ENCODE measurements around the gene TCP11L2.
"Not testable (repeated sequence)": the region's sequence is repeated elsewhere in the genome, so short reads cannot be mapped to it uniquely, and the experiment has no call there.

The TCP11L2 gene

DNA sequence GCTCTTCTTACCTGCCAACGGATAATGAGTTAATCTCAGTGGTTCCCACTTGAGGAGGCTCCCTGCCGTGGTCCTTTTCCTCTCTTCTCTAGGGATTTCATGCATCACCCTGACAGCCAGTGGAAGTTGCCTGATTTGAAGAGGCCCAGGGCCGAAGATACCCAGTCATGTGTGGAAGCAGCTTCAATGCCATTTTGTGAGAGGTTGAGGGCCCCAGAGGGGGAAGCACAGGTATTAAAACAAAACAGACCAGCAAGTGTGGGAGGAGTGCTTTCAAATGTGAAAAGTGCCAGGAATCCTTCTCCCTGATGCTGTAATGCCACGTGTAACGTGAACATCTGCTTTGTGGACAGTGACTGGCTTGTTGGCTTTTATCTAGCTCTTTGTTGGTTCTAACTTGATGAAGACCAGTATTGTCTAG lies 1.5 kb downstream of the TCP11L2 start:
- peak overlapping the region; percentile 99 for H3K27ac Mint-ChIP-seq
- no peak for DNase-seq
- no peaks in the 10 kb centered on the region for H3K27me3 Mint-ChIP-seq
- H3K9me3 Mint-ChIP-seq, result no peaks in the 10 kb centered on the region
- H3K4me1 Mint-ChIP-seq, result peaks cover 56% of the 10 kb centered on the region
- CTCF ChIA-PET, result interaction anchor here (1.6 kb wide), 1 partner anchor 77 kb away, joined by 5 read pairs; no protein-coding TSS in a partner anchor
- peak overlapping the region; percentile 89 for H3K4me3 Mint-ChIP-seq
- peaks cover 14% of the 10 kb centered on the region for H3K36me3 Mint-ChIP-seq

DNA sequence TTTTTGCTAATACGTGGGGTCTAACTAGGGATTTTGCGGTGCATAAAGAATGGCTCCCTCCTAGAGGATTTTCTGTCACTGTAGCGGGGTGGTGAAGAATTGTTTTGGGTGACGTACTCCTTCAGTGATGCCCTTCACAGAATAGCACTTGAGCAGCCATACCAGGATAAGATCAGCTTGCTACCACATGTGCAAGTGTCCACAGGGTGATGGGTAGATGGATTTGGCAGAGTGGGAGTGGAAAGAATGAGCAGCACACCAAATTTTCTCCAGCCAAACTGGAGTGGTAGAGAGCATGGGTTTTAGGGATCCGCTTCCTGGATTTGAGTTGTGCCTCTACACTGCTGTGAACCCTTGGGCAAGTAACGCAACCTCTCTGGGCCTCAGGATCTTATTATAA lies 2.3 kb downstream of the TCP11L2 start:
- peaks cover 14% of the 10 kb centered on the region for H3K36me3 Mint-ChIP-seq
- no peak overlapping the region for H3K4me3 Mint-ChIP-seq
- CTCF ChIA-PET, result interaction anchor here (0.8 to 1.6 kb wide), 2 partner anchors 53 to 78 kb away, joined by 3 to 5 read pairs; no protein-coding TSS in a partner anchor
- H3K9me3 Mint-ChIP-seq, result no peaks in the 10 kb centered on the region
- no peaks in the 10 kb centered on the region for H3K27me3 Mint-ChIP-seq
- DNase-seq, result no peak
- H3K27ac Mint-ChIP-seq, result no peak overlapping the region
- H3K4me1 Mint-ChIP-seq, result peaks cover 51% of the 10 kb centered on the region

DNA sequence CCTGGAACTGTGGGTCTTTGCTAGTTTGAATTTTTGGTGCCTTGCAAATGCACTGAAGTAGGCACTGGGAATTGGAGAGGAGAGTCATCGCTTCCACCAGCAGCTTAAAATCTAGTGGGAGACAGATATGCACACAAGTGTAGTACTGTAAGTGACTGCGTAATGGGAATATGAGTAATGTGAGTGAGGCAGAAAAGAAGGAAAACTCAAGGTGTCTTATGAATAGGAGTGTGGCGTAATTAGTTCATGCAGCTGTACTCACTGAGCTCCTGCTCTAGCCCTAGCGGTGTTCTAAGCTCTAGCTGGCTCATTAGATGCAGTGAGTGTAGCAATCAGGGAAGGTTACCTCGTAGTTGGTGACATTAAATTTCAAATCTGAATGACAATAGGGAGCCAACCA lies 2.8 kb downstream of the TCP11L2 start:
- peaks cover 14% of the 10 kb centered on the region for H3K36me3 Mint-ChIP-seq
- H3K4me3 Mint-ChIP-seq, result no peak overlapping the region
- CTCF ChIA-PET, result interaction anchor here (0.8 kb wide), 1 partner anchor 53 kb away, joined by 3 read pairs; no protein-coding TSS in a partner anchor
- peak overlapping the region; percentile 26 for H3K27ac Mint-ChIP-seq
- H3K4me1 Mint-ChIP-seq, result peaks cover 46% of the 10 kb centered on the region
- no peaks in the 10 kb centered on the region for H3K9me3 Mint-ChIP-seq
- no peaks in the 10 kb centered on the region for H3K27me3 Mint-ChIP-seq
- no peak for DNase-seq

DNA sequence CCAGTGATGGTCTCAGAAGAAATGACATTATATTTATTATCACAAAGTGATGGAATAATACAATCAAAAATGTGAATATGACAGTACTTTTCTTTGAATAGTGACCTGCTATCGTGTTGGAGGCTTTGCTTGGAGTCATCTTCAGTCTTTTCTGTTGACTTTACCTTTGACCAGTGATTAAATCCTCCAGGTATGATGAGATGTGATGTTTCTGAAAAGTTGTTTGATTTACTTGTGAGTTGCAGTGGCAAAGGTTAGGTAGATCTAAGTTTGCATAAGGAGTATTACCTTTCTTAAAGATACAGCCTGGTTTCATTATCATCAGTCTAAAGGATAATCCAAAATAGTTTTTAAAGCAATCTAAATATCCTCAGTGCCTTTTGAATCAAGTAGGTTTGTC lies 4.6 kb downstream of the TCP11L2 start:
- no peaks in the 10 kb centered on the region for H3K27me3 Mint-ChIP-seq
- CTCF ChIA-PET, result interaction anchor here (1.1 kb wide), 1 partner anchor 50 kb away, joined by 3 read pairs; the partner anchor contains the start of gene POLR3B

DNA sequence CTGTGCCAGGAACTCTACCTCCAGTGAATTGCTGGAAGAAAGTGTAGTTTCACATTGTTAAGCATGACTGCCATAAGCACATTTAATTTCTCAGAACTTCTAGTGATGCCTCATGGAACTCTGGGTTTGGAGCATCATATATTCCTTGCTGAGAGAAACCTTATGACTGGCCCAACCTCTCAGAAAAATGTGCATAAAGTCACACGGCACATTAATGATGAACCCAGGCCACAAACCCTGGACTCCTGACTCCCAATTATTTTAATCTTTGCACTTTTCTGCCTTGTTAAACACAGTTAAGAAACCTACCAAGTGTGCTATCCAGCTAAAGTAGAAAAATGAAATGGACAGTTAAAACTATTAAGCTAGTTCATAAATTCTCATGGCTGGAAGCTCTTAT lies 5.6 kb downstream of the TCP11L2 start:
- CTCF ChIA-PET, result no interaction called here
- Mint-ChIP-seq H3K9me3 (no peaks in the 10 kb centered on the region), H3K36me3 (peaks cover 14% of the 10 kb centered on the region), H3K4me1 (peaks cover 39% of the 10 kb centered on the region), H3K27me3 (no peaks in the 10 kb centered on the region), H3K4me3 (no peak overlapping the region), H3K27ac (no peak overlapping the region)
- DNase-seq, result no peak

More for the DNA sequence above, 4.6 kb downstream of the TCP11L2 start:
- H3K27ac Mint-ChIP-seq, result no peak overlapping the region
- DNase-seq, result no peak
- peaks cover 39% of the 10 kb centered on the region for H3K4me1 Mint-ChIP-seq
- no peak overlapping the region for H3K4me3 Mint-ChIP-seq
- H3K9me3 Mint-ChIP-seq, result no peaks in the 10 kb centered on the region
- H3K36me3 Mint-ChIP-seq, result peaks cover 14% of the 10 kb centered on the region

DNA sequence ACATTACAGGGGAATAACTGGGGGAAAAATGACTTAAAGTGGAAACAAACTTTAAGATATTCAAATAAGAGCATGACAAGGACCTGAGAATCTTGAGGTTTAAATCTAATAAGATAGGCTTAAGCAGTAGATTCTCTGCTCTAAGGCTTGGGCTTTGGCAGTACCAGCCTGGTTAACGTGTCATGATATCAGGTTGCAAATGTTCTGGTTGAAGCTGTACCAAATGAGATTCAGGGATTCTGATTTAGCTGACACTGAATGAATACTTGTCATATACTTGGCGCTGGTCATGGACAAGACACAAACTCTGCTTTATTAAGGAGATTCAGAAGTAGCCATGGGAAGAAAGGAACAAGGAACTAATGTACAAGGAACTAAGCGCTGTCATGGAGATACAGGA lies 6.1 kb downstream of the TCP11L2 start:
- DNase-seq, result no peak
- Mint-ChIP-seq H3K4me3 (no peak overlapping the region), H3K36me3 (peaks cover 14% of the 10 kb centered on the region), H3K9me3 (no peaks in the 10 kb centered on the region), H3K4me1 (peaks cover 36% of the 10 kb centered on the region), H3K27me3 (no peaks in the 10 kb centered on the region), H3K27ac (no peak overlapping the region)
- CTCF ChIA-PET, result no interaction called here

DNA sequence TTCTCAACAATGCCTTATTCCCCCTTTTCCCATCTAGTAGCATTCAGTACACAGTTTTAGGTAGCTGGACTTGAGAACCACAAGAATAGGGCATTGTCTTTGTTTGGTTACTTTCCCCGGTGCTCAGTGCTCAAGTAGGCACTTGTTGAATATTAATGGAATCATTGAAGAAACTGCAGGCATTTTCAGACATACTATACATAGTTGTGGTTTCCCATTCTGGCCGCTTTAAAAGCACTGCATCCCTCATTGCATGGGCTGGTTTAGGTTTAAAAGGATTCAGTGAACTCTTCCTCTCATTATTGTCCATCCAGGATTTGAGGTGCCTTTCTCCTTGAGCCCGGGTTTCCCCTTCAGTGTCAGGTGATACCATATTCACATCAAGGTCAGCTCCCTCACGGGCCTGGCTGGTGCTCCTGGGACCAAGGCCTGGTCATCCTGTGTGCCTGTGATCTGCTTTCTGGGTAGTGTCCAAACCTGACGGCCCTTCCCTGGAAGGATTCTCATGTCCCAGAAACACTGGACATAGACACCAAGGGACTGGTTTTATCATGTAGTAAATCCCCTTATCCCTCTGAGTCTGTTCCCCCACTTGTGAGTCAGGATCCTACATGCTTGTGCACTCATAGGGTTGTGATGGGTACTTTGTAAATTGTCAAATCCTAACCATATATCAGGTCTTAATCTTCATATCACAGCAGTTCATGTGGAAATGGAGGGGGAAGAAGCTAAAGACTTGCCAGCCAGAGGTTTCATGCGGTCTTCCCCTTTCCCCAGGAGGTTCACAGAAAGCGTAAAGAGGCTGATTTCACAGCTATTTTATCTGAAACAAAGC lies 7.4 kb downstream of the TCP11L2 start:
- Mint-ChIP-seq H3K9me3 (no peaks in the 10 kb centered on the region), H3K27me3 (no peaks in the 10 kb centered on the region), H3K4me1 (peaks cover 23% of the 10 kb centered on the region), H3K36me3 (peaks cover 14% of the 10 kb centered on the region), H3K4me3 (no peak overlapping the region), H3K27ac (no peak overlapping the region)
- CTCF ChIA-PET, result interaction anchor here (1.3 kb wide), 1 partner anchor 27 kb away, joined by 3 read pairs; no protein-coding TSS in a partner anchor
- no peak for DNase-seq

DNA sequence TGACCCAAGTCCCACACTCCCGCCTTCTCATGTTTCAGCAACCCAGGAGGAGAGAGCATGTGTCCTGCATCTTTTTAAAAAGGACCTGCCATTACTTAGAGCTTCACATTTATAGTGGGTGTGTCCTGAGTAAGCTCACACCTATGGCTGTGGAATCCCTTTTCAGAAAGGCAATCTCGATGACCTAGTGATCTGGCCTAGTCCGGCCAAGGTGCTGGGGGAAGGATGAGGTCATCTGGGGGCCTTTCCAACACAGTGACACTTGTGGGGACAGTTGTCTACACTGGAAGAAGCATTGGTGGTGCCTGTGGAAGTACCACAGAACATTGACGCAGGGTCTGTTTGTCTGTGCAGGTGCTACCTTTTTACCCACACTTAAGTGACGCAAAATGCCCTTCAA lies 8.2 kb downstream of the TCP11L2 start:
- Mint-ChIP-seq H3K36me3 (peaks cover 14% of the 10 kb centered on the region), H3K4me3 (no peak overlapping the region), H3K27me3 (no peaks in the 10 kb centered on the region), H3K27ac (no peak overlapping the region), H3K9me3 (no peaks in the 10 kb centered on the region), H3K4me1 (peaks cover 16% of the 10 kb centered on the region)
- no peak for DNase-seq
- CTCF ChIA-PET, result no interaction called here

DNA sequence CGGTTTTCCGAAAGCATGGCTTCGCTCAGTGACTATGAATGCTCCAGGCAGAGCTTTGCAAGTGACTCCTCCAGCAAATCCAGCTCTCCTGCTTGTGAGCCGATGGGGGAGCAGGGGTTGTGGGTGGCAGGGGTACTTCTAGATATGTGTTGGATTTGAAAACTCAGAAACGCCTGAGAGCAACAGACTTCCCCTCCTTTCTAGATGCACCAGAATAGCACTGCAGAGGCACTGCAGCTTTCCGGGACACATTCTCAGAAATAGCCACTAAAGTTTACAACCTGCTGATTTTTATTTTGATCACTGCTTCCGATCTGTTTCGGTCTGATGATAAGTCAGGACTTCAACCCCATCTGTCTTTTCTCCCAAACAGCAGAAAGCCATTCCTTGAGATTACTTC lies 8.6 kb downstream of the TCP11L2 start:
- no peak for DNase-seq
- H3K4me1 Mint-ChIP-seq, result peaks cover 12% of the 10 kb centered on the region
- H3K27ac Mint-ChIP-seq, result no peak overlapping the region
- no peaks in the 10 kb centered on the region for H3K9me3 Mint-ChIP-seq
- H3K27me3 Mint-ChIP-seq, result no peaks in the 10 kb centered on the region
- CTCF ChIA-PET, result no interaction called here
- peaks cover 17% of the 10 kb centered on the region for H3K36me3 Mint-ChIP-seq
- no peak overlapping the region for H3K4me3 Mint-ChIP-seq

DNA sequence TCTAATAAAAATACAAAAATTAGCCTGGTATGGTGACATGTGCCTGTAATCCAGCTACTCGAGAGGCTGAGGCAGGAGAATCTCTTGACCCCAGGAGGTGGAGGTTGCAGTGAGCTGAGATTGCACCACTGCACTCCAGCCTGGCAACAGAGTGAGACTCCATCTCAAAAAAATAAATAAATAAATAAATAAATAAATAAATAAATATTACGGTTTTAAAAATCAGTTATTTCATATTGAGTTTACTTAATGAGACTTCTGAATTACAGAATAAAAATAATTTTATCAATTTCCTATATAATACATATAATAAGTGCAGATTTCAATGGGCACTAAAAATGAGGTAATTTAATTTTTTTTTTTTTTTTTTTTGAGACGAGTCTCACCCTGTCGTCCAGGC lies 10.9 kb downstream of the TCP11L2 start:
- H3K27me3 Mint-ChIP-seq, H3K9me3 Mint-ChIP-seq, CTCF ChIA-PET, DNase-seq, H3K27ac Mint-ChIP-seq, H3K4me3 Mint-ChIP-seq, H3K4me1 Mint-ChIP-seq: not testable (repeated sequence)
- peaks cover 24% of the 10 kb centered on the region for H3K36me3 Mint-ChIP-seq

DNA sequence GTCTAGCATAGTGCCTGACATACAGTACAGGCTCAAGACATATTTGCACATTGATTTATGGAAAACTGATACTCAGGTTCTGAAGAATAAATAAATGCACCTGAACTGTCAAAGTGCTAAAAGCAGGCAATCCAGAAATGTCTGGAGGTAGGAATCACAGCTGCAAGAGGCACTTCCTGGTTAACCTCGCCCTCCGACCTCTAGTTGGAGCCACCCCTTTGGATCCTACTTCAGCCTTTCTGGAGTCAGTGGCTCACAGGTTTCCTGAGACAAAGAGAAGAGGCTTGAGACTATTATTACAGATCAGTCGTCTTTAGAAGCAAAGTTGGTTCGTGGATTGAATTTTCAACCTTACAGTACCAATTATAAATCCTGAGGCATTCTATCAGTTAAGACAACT lies 13.0 kb downstream of the TCP11L2 start:
- H3K36me3 Mint-ChIP-seq, result peaks cover 28% of the 10 kb centered on the region
- H3K27ac Mint-ChIP-seq, result no peak overlapping the region
- CTCF ChIA-PET, result no interaction called here
- H3K4me1 Mint-ChIP-seq, result peaks cover 8% of the 10 kb centered on the region
- DNase-seq, result no peak
- no peaks in the 10 kb centered on the region for H3K9me3 Mint-ChIP-seq
- no peak overlapping the region for H3K4me3 Mint-ChIP-seq
- H3K27me3 Mint-ChIP-seq, result no peaks in the 10 kb centered on the region

DNA sequence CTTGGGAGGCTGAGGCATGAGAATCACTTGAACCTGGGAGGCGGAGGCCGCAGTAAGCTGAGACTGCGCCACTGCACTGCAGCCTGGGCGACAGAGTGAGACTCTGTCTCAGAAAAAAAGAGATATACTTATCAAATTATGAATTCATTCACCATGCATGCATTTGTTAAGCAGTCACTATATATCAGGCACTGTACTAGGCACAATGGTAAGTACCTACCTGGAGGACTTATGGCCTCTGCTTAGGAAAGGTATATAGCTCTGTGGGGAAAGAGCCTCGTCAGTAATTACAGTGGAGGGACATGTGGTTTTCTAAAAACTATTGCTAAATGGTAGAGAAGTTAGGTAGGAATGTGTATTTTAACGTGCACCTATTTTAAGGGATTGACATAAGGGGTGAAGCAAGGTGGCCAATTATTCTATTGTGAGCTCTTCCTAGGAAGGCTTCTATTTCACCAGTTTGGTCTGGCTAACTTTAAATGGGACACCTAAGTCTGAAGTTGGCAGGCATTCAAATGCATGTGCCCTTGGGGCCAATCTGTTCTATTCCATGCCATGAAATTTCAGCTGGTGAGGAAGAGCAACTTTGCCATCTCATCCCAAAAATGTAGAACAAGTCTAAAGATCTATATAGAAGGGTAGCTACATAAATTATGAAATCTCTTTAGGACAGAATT lies 15.0 kb downstream of the TCP11L2 start:
- peaks cover 37% of the 10 kb centered on the region for H3K36me3 Mint-ChIP-seq

DNA sequence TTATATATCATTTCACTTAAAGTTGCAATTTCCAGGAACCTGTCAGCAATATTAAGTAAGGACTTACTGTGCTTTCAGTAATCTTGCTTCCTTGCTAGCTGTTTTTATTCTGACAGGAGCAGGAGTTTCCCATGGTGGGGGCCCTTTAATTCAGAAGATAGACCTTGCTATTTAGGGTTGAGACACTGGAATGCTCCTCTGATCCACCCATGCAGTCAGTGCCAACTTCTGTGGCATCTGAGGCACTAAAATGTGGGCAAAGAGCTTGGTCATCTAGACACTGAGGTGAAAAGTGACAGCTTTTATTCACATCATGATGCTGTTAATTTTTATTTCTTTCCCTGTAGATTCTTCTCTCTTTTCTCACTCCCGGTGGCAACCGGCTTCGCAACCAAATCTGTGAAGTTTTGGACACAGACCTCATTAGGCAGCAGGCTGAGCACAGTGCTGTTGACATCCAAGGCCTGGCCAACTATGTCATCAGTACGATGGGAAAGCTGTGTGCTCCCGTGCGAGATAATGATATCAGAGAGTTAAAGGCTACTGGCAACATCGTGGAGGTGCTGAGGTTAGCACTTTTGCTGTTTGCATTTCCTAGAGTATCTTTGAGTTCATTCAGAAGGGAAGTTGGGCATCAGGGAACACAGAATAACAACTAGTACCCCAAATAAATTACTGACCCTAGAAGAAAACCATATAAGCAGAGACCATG lies 18.8 kb downstream of the TCP11L2 start:
- H3K27ac Mint-ChIP-seq, result no peak overlapping the region
- no peaks in the 10 kb centered on the region for H3K27me3 Mint-ChIP-seq
- no peaks in the 10 kb centered on the region for H3K9me3 Mint-ChIP-seq
- no peak for DNase-seq
- H3K36me3 Mint-ChIP-seq, result peaks cover 42% of the 10 kb centered on the region
- CTCF ChIA-PET, result no interaction called here
- H3K4me1 Mint-ChIP-seq, result no peaks in the 10 kb centered on the region
- no peak overlapping the region for H3K4me3 Mint-ChIP-seq

More for the DNA sequence above, 15.0 kb downstream of the TCP11L2 start:
- Mint-ChIP-seq H3K4me1 (no peaks in the 10 kb centered on the region), H3K27ac (no peak overlapping the region), H3K4me3 (no peak overlapping the region), H3K9me3 (no peaks in the 10 kb centered on the region), H3K27me3 (no peaks in the 10 kb centered on the region)
- no peak for DNase-seq
- CTCF ChIA-PET, result no interaction called here

DNA sequence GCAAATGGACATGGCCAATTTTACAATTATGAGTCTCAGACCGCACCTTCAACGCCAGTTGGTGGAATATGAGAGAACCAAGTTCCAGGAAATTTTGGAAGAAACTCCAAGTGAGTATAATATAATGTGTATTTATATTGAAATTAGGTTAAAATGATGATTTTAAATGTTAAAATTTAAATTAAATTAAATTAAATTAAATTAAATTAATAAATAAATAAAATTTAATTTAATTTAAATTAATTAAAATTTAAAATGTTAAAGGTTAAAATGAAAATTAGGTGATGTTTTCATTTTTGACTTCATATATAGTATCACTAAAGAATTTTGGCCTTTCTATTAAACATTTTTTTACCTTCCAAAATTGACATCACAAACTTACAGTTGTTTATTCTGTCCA lies 21.0 kb downstream of the TCP11L2 start:
- H3K9me3 Mint-ChIP-seq, result no peaks in the 10 kb centered on the region
- no peak for DNase-seq
- CTCF ChIA-PET, result no interaction called here
- peaks cover 35% of the 10 kb centered on the region for H3K36me3 Mint-ChIP-seq
- H3K27ac Mint-ChIP-seq, result no peak overlapping the region
- H3K4me3 Mint-ChIP-seq, result no peak overlapping the region
- H3K27me3 Mint-ChIP-seq, result no peaks in the 10 kb centered on the region
- no peaks in the 10 kb centered on the region for H3K4me1 Mint-ChIP-seq

All from activated naive CD4-positive, alpha-beta T cell treated with anti-CD3 and anti-CD28 coated beads, Interleukin-2, amount 10 ng/mL, durations not matched to agents 7 days and 5 days (primary cell).